Tibial artery (tissue), 4 donors: ENCODE data around the gene NADSYN1.

Experiments used
- DNase-seq, 2 donors: peaks; one replicate each; pipeline ENCODE4 v3.0.0-alpha.2; 2019
- H3K27ac ChIP-seq, 2 donors: fragments of 200-600 bp; sonication (generic) in 1 of 2; 1 replicate in 1 of 2; 2 replicates in 1 of 2; pipeline ENCODE4 v1.5.1; 2018 to 2019; ENCODE audit warnings: mild to moderate bottlenecking in 1 of 2
- H3K27me3 ChIP-seq, 2 donors: fragments of 200-600 bp; sonication (generic) in 1 of 2; one replicate each; pipeline versions ENCODE4 v1.5.1 to v1.6.0; 2016 to 2019
- H3K36me3 ChIP-seq, 3 donors: fragments of 200-600 bp; sonication (generic) in 2 of 3; one replicate each; pipeline ENCODE4 v1.5.1; 2016 to 2019; ENCODE audit warnings: mild to moderate bottlenecking in 2 of 3
- H3K4me1 ChIP-seq, 4 donors: fragments of 200-600 bp; sonication (generic) in 2 of 4; 1 replicate in 3 of 4; 2 replicates in 1 of 4; pipeline ENCODE4 v1.5.1; 2016 to 2019
- H3K4me3 ChIP-seq, 2 donors: fragments of 200-600 bp; sonication (generic) in 1 of 2; 1 replicate in 1 of 2; 2 replicates in 1 of 2; pipeline ENCODE4 v1.5.1; 2018 to 2019; ENCODE audit warnings: mild to moderate bottlenecking in 2 of 2
- H3K9me3 ChIP-seq, 3 donors: fragments of 200-600 bp; sonication (generic) in 1 of 3; one replicate each; pipeline ENCODE4 v1.5.1; 2016 to 2019
- intact Hi-C: fragments of 100-400 bp; cut with DNase I; formaldehyde crosslinking; loops from one replicate; pipeline ENCODE4 v1.15.0; 2023; ENCODE audit warnings: low total_unique reads
- TF ChIP-seq, protein P1 (sequence below), 2 experiments: fragments of 200-600 bp in 1 of 2; fragments of 450-650 bp in 1 of 2; IDR thresholded peaks; one replicate each; pipeline ENCODE4 v1.5.1; 2017 to 2019; ENCODE audit warnings: antibody characterized with exemption in 2 of 2, mild to moderate bottlenecking in 1 of 2, moderate library complexity in 1 of 2

The NADSYN1 gene

DNA sequence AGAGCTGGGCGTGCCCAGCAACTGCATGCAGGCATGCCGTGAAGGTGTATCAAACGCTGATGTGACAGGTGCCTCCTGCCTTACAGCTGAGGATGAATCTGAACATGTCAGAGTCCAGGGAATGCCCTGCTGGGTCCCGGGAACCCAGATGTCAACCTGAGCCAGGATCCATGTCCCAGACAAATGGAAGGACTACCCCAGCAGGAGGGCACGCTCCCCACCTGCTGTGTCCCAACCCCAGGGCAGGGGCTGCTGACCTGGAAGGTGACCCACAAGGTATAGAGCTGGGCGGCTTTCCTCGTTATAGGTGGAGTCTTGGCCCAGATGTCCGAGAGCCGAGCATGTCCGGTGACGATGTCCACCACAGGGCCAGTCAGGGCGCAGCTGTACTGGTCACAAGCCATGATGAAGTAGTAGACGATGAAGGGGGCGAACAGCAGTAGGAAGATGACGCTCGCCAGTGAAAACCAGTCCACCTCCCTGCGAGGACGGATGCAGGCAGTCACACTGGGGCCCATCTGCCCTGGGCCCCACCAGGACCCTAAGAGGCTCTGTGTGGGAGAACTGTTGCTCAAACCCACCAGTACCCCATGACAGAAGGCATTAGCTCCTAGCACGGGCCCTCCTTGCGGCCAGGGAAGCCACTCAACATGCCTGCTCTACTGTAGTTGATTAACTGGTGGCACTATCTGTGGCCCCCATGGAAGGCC lies 9.1 kb upstream of the NADSYN1 start:
- H3K36me3 ChIP-seq = peaks cover 4 to 62% (median 55%) of the 10 kb centered on the region in 3 donors
- no peak overlapping the region for H3K4me3 ChIP-seq
- peak in 1 of 2 donors; percentile 54 for DNase-seq
- intact Hi-C loops = no loop called here
- TF ChIP-seq, protein P1, sequence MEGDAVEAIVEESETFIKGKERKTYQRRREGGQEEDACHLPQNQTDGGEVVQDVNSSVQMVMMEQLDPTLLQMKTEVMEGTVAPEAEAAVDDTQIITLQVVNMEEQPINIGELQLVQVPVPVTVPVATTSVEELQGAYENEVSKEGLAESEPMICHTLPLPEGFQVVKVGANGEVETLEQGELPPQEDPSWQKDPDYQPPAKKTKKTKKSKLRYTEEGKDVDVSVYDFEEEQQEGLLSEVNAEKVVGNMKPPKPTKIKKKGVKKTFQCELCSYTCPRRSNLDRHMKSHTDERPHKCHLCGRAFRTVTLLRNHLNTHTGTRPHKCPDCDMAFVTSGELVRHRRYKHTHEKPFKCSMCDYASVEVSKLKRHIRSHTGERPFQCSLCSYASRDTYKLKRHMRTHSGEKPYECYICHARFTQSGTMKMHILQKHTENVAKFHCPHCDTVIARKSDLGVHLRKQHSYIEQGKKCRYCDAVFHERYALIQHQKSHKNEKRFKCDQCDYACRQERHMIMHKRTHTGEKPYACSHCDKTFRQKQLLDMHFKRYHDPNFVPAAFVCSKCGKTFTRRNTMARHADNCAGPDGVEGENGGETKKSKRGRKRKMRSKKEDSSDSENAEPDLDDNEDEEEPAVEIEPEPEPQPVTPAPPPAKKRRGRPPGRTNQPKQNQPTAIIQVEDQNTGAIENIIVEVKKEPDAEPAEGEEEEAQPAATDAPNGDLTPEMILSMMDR (IDR thresholded peaks at IDR 0.05) = no peak
- peaks cover 0 to 15% (median 7%) of the 10 kb centered on the region in 4 donors for H3K4me1 ChIP-seq
- H3K27ac ChIP-seq = no peak overlapping the region
- H3K27me3 ChIP-seq = no peaks in the 10 kb centered on the region
- H3K9me3 ChIP-seq = no peaks in the 10 kb centered on the region

DNA sequence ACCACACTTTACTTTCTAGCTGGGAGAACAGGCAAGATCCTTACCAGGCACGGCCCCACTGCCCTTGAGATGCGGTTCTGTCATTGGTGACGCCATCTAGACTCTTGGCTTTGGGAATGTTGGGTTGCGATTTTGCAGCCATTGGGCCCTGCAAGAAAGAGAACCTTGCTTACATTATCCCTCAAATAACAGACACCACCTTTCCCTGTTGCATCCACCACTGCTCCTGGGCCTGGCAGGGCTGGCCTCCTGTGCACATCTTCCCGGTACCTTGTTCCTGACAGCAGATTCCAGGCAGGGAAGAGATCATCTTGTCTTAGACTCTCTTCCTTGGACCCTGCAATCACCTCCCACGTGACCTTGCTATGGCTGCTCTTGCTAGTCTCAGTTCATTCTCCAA lies 8.2 kb upstream of the NADSYN1 start:
- Histone ChIP-seq H3K4me1 (peaks cover 0 to 23% (median 16%) of the 10 kb centered on the region in 4 donors), H3K4me3 (no peak overlapping the region)
- DNase-seq = no peak

DNA sequence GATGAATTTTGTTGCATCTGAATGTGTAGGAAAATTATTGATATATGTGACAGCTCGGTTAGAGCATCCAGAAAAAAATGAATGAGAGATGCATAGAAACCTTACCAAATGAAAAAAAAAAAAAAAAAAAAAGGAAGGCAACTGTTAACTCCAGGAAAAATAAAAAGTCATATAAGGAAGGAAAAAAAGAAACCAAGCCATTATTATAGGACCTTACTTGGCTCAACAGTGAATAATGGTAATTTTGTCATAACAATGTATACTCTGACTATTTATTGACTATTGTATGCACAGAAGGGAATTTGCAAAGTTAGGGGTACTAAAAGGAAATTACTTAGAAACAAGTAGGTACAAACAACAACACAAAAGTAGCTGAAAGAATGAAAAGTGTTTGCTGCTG lies 6.9 kb upstream of the NADSYN1 start:
- peaks cover 4 to 40% (median 32%) of the 10 kb centered on the region in 3 donors for H3K36me3 ChIP-seq
- no peak overlapping the region for H3K27ac ChIP-seq
- peaks cover 0 to 23% (median 17%) of the 10 kb centered on the region in 4 donors for H3K4me1 ChIP-seq
- TF ChIP-seq, protein P1 (IDR thresholded peaks at IDR 0.05) = no peak
- no peaks in the 10 kb centered on the region for H3K27me3 ChIP-seq
- no peak for DNase-seq
- intact Hi-C loops = no loop called here
- no peaks in the 10 kb centered on the region for H3K9me3 ChIP-seq
- no peak overlapping the region for H3K4me3 ChIP-seq

More for the DNA sequence above, 8.2 kb upstream of the NADSYN1 start:
- Histone ChIP-seq H3K36me3 (peaks cover 4 to 53% (median 46%) of the 10 kb centered on the region in 3 donors), H3K27me3 (no peaks in the 10 kb centered on the region), H3K9me3 (no peaks in the 10 kb centered on the region), H3K27ac (no peak overlapping the region)
- TF ChIP-seq, protein P1 (IDR thresholded peaks at IDR 0.05) = no peak
- intact Hi-C loops = no loop called here

DNA sequence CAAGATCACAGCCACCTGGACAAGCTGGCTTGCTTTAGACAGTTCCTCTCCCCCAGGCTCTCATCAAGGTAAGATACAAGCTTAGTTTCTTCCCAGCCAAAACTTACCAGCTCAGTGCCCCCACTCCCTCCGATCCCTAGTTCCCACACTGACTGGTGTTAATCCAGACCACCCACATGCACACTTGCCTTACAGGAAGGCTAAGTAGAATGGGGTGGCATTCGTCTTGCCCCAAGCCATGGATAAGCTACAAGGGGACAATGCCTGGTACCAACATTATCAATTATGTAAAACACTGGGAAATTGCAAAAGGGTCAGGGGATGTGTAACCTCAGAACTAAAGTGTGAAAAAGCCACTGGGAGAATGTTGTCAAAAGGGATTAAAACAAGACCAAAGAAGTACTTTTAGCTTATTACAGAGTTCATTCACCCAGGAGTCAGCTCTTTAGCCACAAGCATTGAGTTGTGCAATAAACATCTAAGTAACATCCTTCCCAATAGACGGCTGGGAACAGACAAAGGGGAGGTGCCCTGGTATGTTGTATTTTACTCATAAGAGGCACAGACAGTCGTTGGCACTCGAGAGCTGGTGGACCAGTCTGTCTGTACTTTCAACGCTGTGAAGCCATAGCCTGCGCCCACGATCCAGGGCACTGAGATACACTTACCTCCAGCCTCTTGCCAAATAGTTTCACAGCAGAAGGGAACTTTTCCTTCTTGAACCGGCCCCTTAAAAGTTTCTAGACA lies 5.9 kb upstream of the NADSYN1 start:
- peaks cover 4 to 30% (median 24%) of the 10 kb centered on the region in 3 donors for H3K36me3 ChIP-seq
- no peaks in the 10 kb centered on the region for H3K9me3 ChIP-seq
- intact Hi-C loops = no loop called here
- TF ChIP-seq, protein P1 (IDR thresholded peaks at IDR 0.05) = no peak
- H3K27ac ChIP-seq = peak overlapping the region; percentile 74 to 80
- no peaks in the 10 kb centered on the region for H3K27me3 ChIP-seq
- DNase-seq = peak; percentile 63 to 65
- peak overlapping the region; percentile 59 to 65 for H3K4me3 ChIP-seq
- peaks cover 0 to 30% (median 22%) of the 10 kb centered on the region in 4 donors for H3K4me1 ChIP-seq

DNA sequence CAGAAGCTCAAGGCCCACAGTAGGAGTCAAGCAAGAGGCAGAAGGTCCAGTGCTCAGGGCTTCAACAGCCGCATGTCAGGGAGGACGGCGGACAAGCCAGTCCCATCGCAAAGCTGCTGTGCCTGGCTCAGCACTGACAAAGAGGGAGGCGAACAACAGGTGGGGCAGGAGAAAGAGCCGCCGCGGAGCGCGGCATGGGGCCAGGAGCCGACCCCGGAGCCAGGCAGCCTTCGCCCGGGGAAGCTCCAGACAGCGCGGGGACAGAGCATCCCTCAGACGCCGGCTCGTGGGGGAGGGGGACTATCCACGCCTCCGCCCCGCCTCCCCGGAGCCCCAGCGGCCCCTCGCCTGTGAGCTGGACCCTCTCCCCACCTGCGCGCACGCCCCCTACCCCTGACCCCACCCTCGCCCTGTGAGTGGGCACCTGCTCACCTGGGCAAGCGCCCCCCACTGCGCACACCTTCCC lies 5.2 kb upstream of the NADSYN1 start:
- Histone ChIP-seq H3K4me1 (peaks cover 0 to 32% (median 24%) of the 10 kb centered on the region in 4 donors), H3K9me3 (no peaks in the 10 kb centered on the region), H3K36me3 (peaks cover 4 to 23% (median 20%) of the 10 kb centered on the region in 3 donors), H3K27ac (peak overlapping the region; percentile 74 to 80), H3K27me3 (no peaks in the 10 kb centered on the region), H3K4me3 (peak overlapping the region; percentile 59 to 65)
- intact Hi-C loops = no loop called here
- DNase-seq = peak in 1 of 2 donors; percentile 25
- TF ChIP-seq, protein P1 (IDR thresholded peaks at IDR 0.05) = no peak
